ENCODE data around the gene CEP85. TPM values are rescaled to one million over a fixed set of nuclear protein-coding genes. Genes with fewer than 3 reads are reported as not detected.
A peak's percentile ranks its signal among the peaks of the same experiment; 100 is the strongest.

The CEP85 gene
- total and polyA plus RNA-seq, 2 of the 13 experiments (the other 11 are each of a cell fraction or from before 2014, with no cell fraction given), result 16.1 to 26.7 TPM

- TF ChIP-seq SNRNP70 (IDR thresholded peaks at IDR 0.05; ENCODE audit: low read depth, low read length) (no peak), NFIB (CRISPR knock-in tag; IDR thresholded peaks at IDR 0.05; ENCODE audit: borderline replicate concordance) (no peak), RERE (CRISPR knock-in tag; IDR thresholded peaks at IDR 0.05; ENCODE audit: low read depth) (no peak), GATAD2A (CRISPR knock-in tag; IDR thresholded peaks at IDR 0.05) (no peak), REPIN1 (CRISPR knock-in tag; IDR thresholded peaks at IDR 0.05; ENCODE audit: borderline replicate concordance, low read depth) (peak; percentile 70), ZNF549 (CRISPR knock-in tag; IDR thresholded peaks at IDR 0.05) (no peak), SIN3B (IDR thresholded peaks at IDR 0.05; ENCODE audit: low read length) (no peak), ZNF142 (CRISPR knock-in tag; IDR thresholded peaks at IDR 0.05) (no peak), MXD1 (CRISPR knock-in tag; IDR thresholded peaks at IDR 0.05) (peak; percentile 71), ZNF18 (CRISPR knock-in tag; IDR thresholded peaks at IDR 0.05; ENCODE audit: insufficient replicate concordance) (no peak)
Measured at GRCh38 chr1:26279456-26280332, 45.7 kb downstream of the CEP85 start, which contains the start of gene SH3BGRL3 (continued).

Measured in HepG2 (cell line).